ENCODE data around the gene MTFP1.

MTFP1 gene

GRCh38 chr22:30426388-30427353 is 1.1 kb downstream of the MTFP1 start:
- DNase-seq: peak; percentile 85

GRCh38 chr22:30427871-30428270 is 2.3 kb downstream of the MTFP1 start:
- DNase-seq: no peak

GRCh38 chr22:30429887-30430286 is 4.3 kb downstream of the MTFP1 start:
- no peak for DNase-seq

- no peak for DNase-seq
These were observed 5.4 kb downstream of the MTFP1 start for GRCh38 chr22:30430933-30431332.

GRCh38 chr22:30432096-30432495 is 6.5 kb downstream of the MTFP1 start:
- no peak for DNase-seq

- no peak for DNase-seq
These were observed 7.0 kb downstream of the MTFP1 start for GRCh38 chr22:30432520-30432919.

GRCh38 chr22:30433227-30433626 is 7.7 kb downstream of the MTFP1 start:
- no peak for DNase-seq

- DNase-seq: no peak
These were observed 8.2 kb downstream of the MTFP1 start for GRCh38 chr22:30433773-30434172.

GRCh38 chr22:30434843-30435242 is 9.3 kb downstream of the MTFP1 start:
- peak; percentile 38 for DNase-seq

- DNase-seq: no peak
These were observed 10.1 kb downstream of the MTFP1 start for GRCh38 chr22:30435674-30436126.

GRCh38 chr22:30436196-30436595 is 10.6 kb downstream of the MTFP1 start:
- DNase-seq: no peak

GRCh38 chr22:30438559-30438958 is 13.0 kb downstream of the MTFP1 start:
- DNase-seq: no peak

- no peak for DNase-seq
These were observed 13.7 kb downstream of the MTFP1 start for GRCh38 chr22:30439226-30439625.

- DNase-seq: no peak
These were observed 14.3 kb downstream of the MTFP1 start for GRCh38 chr22:30439836-30440235.

GRCh38 chr22:30441088-30441487 is 15.5 kb downstream of the MTFP1 start:
- DNase-seq: no peak

- DNase-seq: peak; percentile 77
These were observed 19.3 kb downstream of the MTFP1 start for GRCh38 chr22:30444632-30445437.

- DNase-seq: no peak
These were observed 20.0 kb downstream of the MTFP1 start for GRCh38 chr22:30445438-30446145.

- DNase-seq: no peak
These were observed 22.1 kb downstream of the MTFP1 start for GRCh38 chr22:30447656-30448055.

GRCh38 chr22:30451488-30451887 is 25.9 kb downstream of the MTFP1 start:
- peak; percentile 91 for DNase-seq

GRCh38 chr22:30452861-30453260 is 27.3 kb downstream of the MTFP1 start:
- DNase-seq: no peak

- peak; percentile 75 for DNase-seq
These were observed 28.4 kb downstream of the MTFP1 start for GRCh38 chr22:30453731-30454510.
